ENCODE results near the gene ARHGEF18.
A peak's percentile ranks its signal among the peaks of the same experiment; 100 is the strongest.

Gene ARHGEF18

GRCh38 chr19:7386308-7386707, 37.6 kb downstream of the ARHGEF18 start:
- no peak for DNase-seq

GRCh38 chr19:7386769-7387168, 38.0 kb downstream of the ARHGEF18 start:
- DNase-seq = no peak

DNA sequence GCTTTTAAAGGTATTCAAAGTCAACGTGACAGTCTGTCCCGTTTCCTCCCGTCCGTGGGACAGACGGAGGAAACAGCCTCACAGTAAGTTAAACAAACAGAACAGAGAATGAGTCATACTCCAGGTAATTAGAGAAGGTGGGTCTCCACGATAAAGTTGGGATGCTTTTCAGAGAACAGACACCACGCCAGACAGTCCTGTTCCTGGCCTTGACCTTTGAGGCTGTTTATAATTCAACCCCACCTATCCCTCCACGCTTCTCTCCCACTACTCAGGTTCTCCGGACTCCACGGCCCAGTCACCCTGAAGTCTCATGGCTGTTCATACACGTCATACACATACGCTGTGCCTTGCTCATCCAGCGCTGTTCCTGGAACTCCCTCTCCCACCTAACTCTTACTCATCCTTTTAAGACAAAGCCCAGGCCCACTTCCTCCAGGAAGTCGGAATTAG, 42.5 kb downstream of the ARHGEF18 start:
- no peak for DNase-seq

- no peak for DNase-seq
These were observed 44.7 kb downstream of the ARHGEF18 start for GRCh38 chr19:7393459-7393858.

DNA sequence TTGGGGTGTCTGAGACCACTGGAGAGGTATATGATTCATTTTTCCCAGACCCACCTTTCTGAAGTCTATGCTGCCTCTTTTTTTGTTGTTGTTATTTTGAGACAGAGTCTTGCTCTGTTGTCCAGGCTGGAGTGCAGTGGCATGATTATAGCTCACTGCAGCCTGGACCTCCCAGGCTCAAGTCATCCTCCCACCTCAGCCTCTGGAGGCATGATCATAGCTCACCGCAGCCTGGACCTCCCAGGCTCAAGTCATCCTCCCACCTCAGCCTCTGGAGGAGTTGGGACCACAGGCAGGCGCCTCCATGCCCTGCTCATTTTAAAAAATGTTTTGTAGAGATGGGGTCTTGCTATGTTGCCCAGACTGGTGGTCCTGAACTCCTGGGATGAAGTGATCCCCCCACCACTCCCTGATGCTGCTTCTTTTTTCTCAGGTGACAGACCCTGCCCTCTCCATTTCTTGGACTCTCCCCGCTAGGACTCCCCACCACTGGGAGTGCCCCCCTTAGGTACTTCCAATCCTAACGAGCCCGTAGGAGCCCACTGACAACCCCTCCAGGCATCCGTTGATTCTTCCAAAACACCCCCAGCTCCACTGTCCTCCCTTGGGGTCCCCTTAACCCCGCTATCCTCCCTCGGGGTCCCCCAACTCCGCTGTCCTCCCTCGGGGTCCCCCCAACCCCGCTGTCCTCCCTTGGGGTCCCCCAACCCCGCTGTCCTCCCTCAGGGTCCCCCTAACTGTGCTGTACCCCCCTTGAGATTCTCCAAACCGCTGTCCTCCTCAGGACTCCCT, 45.4 kb downstream of the ARHGEF18 start:
- no peak for DNase-seq

GRCh38 chr19:7394731-7395359, 46.1 kb downstream of the ARHGEF18 start:
- DNase-seq = peak; percentile 81 to 89

GRCh38 chr19:7395360-7396066, 46.8 kb downstream of the ARHGEF18 start:
- DNase-seq = no peak

DNA sequence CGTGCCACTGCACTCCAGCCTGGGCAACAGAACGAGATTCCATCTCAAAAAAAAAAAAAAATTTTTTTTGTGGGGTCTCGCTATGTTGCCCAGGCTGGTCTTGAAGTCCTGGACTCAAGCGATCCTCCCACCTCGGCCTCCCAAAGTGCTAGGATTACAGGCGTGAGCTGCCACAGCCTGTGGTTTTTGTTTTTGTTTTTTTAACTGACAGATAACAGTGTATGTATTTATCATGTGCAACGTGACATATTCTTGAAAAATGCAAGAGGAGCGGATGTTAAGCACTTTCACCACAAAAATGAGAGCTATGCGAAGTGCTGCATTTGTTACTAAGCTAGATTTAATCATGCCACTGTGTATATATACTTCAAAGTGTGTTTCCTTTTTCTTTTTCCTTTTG, 49.0 kb downstream of the ARHGEF18 start:
- no peak for DNase-seq

All from hippocampal formation (tissue), 2 donors.